Activated T-helper 17 cell treated with anti-CD3 and anti-CD28 coated beads, Interleukin-2, amount 50 U/mL, for 72 hours (primary cell): ENCODE data around the gene PDE8B. TPM values are rescaled to one million over a fixed set of nuclear protein-coding genes. Genes with fewer than 3 reads are reported as not detected.
"Not testable (repeated sequence)": the region's sequence is repeated elsewhere in the genome, so short reads cannot be mapped to it uniquely, and the experiment has no call there.

ENCODE experiments used
- ATAC-seq: fragments of 150-1000 bp; cut with Tn5 transposase; replicated peaks from 2 replicates; pipeline ENCODE4 v1.10.0; 2021; ENCODE audit warnings: mild to moderate bottlenecking, moderate library complexity
- H3K27ac Mint-ChIP-seq: one replicate; pipeline ENCODE4 v1.8.0; 2022; ENCODE audit warnings: mixed read lengths
- H3K27me3 Mint-ChIP-seq: one replicate; pipeline ENCODE4 v1.8.0; 2022; ENCODE audit warnings: mixed read lengths
- H3K36me3 Mint-ChIP-seq: one replicate; pipeline ENCODE4 v1.8.0; 2022; ENCODE audit warnings: low read depth, mild to moderate bottlenecking, mixed read lengths
- H3K4me1 Mint-ChIP-seq: one replicate; pipeline ENCODE4 v1.8.0; 2022; ENCODE audit warnings: mixed read lengths
- H3K4me3 Mint-ChIP-seq: one replicate; pipeline ENCODE4 v1.8.0; 2022; ENCODE audit warnings: mild to moderate bottlenecking, mixed read lengths
- H3K9me3 Mint-ChIP-seq: one replicate; pipeline ENCODE4 v1.8.0; 2022; ENCODE audit warnings: mixed read lengths
- total RNA-seq, 2 donors: library from RNA; stranded (reverse); gene quantifications; one replicate each; pipeline ENCODE4 v1.2.3, GENCODE V29; 2022

Gene PDE8B
- total RNA-seq, 2 donors from 2014 or later = not detected

DNA sequence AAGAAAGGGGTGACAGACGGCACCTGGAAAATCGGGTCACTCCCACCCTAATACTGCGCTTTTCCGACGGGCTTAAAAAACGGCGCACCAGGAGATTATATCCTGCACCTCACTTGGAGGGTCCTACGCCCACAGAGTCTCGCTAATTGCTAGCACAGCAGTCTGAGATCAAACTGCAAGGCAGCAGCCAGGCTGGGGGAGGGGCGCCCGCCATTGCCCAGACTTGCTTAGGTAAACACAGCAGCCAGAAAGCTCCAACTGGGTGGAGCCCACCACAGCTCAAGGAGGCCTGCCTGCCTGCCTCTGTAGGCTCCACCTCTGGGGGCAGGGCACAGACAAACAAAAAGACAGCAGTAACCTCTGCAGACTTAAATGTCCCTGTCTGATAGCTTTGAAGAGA lies 264.6 kb downstream of the PDE8B start:
- H3K9me3 Mint-ChIP-seq = peaks cover 13% of the 10 kb centered on the region
- not testable (repeated sequence) for ATAC-seq, H3K36me3 Mint-ChIP-seq, H3K27me3 Mint-ChIP-seq, H3K4me1 Mint-ChIP-seq, H3K4me3 Mint-ChIP-seq, H3K27ac Mint-ChIP-seq

Other genes with a start within 250 kb of the PDE8B start
- gene AGGF1, start 180.3 kb upstream of the PDE8B start, total RNA-seq = 10 to 100 TPM; 24.4 to 25.4 TPM
- under 1 TPM in 1 of 2 donors, not detected in 1; 0.04 TPM for gene ZBED3, start 123.4 kb upstream of the PDE8B start, total RNA-seq